Lower leg skin (tissue), 4 donors: ENCODE measurements around the gene APOM. TPM values are rescaled to one million over a fixed set of nuclear protein-coding genes. Genes with fewer than 3 reads are reported as not detected.
A peak's percentile ranks its signal among the peaks of the same experiment; 100 is the strongest.

Experiments used
- DNase-seq, 2 donors: peaks; one replicate each; pipeline ENCODE4 v3.0.0-alpha.2; 2019; ENCODE audit warnings: low spot score in 2 of 2
- H3K4me3 ChIP-seq: fragments of 200-600 bp; sonication (generic); 2 replicates; pipeline ENCODE4 v1.5.1; 2017; ENCODE audit warnings: mild to moderate bottlenecking, low read depth; ENCODE audit not compliant: poor library complexity, severe bottlenecking
- CTCF ChIP-seq, 3 donors: fragments of 450-650 bp; IDR thresholded peaks; one replicate each; pipeline ENCODE4 v1.5.1; 2016; ENCODE audit warnings: antibody characterized with exemption in 3 of 3, mild to moderate bottlenecking in 3 of 3, moderate library complexity in 2 of 3
- POLR2A ChIP-seq, 2 donors: fragments of 450-650 bp; IDR thresholded peaks; one replicate each; pipeline ENCODE4 v1.6.1; 2016 to 2017; ENCODE audit warnings: antibody characterized with exemption in 2 of 2, mild to moderate bottlenecking in 1 of 2, moderate library complexity in 1 of 2
- WGBS, 2 donors: methylation state at CpG; one replicate each; pipeline ENCODE4 v1.1.5; 2018; 5-methylcytosine and 5-hydroxymethylcytosine counted together
- intact Hi-C: fragments of 100-400 bp; cut with DNase I; formaldehyde crosslinking; loops from one replicate; pipeline ENCODE4 v1.15.0; 2023; ENCODE audit warnings: low total_unique reads
- total RNA-seq, 4 donors: library from RNA; depleted of rRNA; stranded (reverse); fragments of >200 nt; gene quantifications; one replicate each; pipeline ENCODE4 v1.1.0, GENCODE V29; 2016

APOM gene
- total RNA-seq, 4 donors from 2014 or later, result 1.7 to 7.2 (median 2.5) TPM

GRCh38 chr6:31621320-31621939, 34.3 kb upstream of the APOM start:
- DNase-seq, result no peak
- TF ChIP-seq POLR2A (IDR thresholded peaks at IDR 0.05), result no peak
- no peak for TF ChIP-seq CTCF (IDR thresholded peaks at IDR 0.05)
- H3K4me3 ChIP-seq, result peak overlapping the region; percentile 76
- 9% methylated on average over 15 of the region's 15 CpGs for WGBS, 2 donors
- intact Hi-C loops, result no loop called here

- 19% methylated on average over 4 of the region's 4 CpGs for WGBS, 2 donors
- DNase-seq, result no peak
- H3K4me3 ChIP-seq, result no peak overlapping the region
- TF ChIP-seq CTCF (IDR thresholded peaks at IDR 0.05) (no peak), POLR2A (IDR thresholded peaks at IDR 0.05) (no peak)
- intact Hi-C loops, result no loop called here
Measured at GRCh38 chr6:31621991-31622390, 33.7 kb upstream of the APOM start.

GRCh38 chr6:31622684-31623091, 33.0 kb upstream of the APOM start:
- intact Hi-C loops, result no loop called here
- no peak overlapping the region for H3K4me3 ChIP-seq
- DNase-seq, result peak; percentile 49 to 91
- TF ChIP-seq CTCF (IDR thresholded peaks at IDR 0.05), result no peak
- no peak for TF ChIP-seq POLR2A (IDR thresholded peaks at IDR 0.05)
- WGBS, 2 donors, result 35 to 47% methylated on average over 10 of the region's 10 CpGs

GRCh38 chr6:31624070-31624469, 31.6 kb upstream of the APOM start:
- intact Hi-C loops, result no loop called here
- no peak for DNase-seq
- WGBS, 2 donors, result 80 to 84% methylated on average over 10 of the region's 10 CpGs
- TF ChIP-seq CTCF (IDR thresholded peaks at IDR 0.05), result no peak
- TF ChIP-seq POLR2A (IDR thresholded peaks at IDR 0.05), result no peak
- no peak overlapping the region for H3K4me3 ChIP-seq

- DNase-seq, result no peak
- no peak overlapping the region for H3K4me3 ChIP-seq
- intact Hi-C loops, result no loop called here
- WGBS, 2 donors, result 82 to 85% methylated on average over 10 of the region's 10 CpGs
- no peak for TF ChIP-seq CTCF (IDR thresholded peaks at IDR 0.05)
- no peak for TF ChIP-seq POLR2A (IDR thresholded peaks at IDR 0.05)
Measured at GRCh38 chr6:31626952-31627351, 28.7 kb upstream of the APOM start.

- intact Hi-C loops, result no loop called here
- WGBS, 2 donors, result 93 to 94% methylated on average over 19 of the region's 19 CpGs
- TF ChIP-seq CTCF (IDR thresholded peaks at IDR 0.05), result no peak
- no peak overlapping the region for H3K4me3 ChIP-seq
- no peak for DNase-seq
Measured at GRCh38 chr6:31627690-31628287, 27.9 kb upstream of the APOM start.
